Tongue (tissue), 3 donors: ENCODE data around the gene UQCR11. TPM values are rescaled to one million over a fixed set of nuclear protein-coding genes. Genes with fewer than 3 reads are reported as not detected.

Experiments used
- DNase-seq: peaks from one replicate; pipeline ENCODE4 v3.0.0-alpha.2; 2015
- small RNA-seq: library from RNA; depleted of rRNA; stranded (forward); fragments of <200 nt; gene quantifications from one replicate; pipeline ENCODE3, GENCODE V24; 2014; ENCODE audit warnings: low replicate concordance
- total RNA-seq: library from RNA; depleted of rRNA; stranded (reverse); fragments of >200 nt; gene quantifications from one replicate; pipeline ENCODE4 v1.2.3, GENCODE V29; 2014

UQCR11 gene
- total RNA-seq, 1 donor from 2014 or later: 49.0 TPM

DNA sequence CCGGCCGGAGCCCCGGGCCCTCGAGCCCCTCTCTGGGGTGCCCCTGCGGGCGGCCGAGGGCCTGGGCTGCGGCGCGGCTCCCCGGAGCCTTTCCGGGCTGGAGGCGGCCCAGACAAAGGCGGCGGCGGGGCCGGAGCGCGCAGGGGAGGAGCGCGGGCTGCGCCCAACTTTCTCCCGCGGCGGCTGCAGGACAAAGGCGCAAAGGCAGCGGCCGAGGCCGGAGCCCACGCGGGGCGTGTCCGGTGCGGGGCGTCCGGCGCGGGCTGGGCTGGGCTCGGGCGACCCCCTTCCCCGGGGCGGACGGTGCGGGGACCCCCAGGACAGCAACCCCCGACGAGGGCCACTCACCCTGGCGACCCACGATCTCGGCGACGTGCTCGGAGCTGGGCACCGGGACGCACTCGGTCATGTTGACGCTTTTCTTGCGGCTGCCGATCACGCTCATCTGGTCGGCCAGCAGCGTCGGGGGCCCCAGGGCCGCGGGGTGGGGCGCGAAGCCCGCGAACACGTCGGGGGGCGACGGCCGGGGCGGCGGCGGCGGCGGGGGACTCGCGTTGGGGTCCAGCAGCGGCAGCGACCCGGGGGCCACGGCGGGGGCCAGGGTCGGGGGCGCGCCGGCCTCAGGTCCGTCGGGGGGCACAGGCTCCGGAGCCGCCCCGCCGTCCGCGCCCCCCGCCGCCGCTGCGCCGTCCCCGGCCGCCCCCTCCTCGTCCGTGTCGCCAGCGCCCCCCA, 38.0 kb downstream of the UQCR11 start:
- no peak for DNase-seq

DNA sequence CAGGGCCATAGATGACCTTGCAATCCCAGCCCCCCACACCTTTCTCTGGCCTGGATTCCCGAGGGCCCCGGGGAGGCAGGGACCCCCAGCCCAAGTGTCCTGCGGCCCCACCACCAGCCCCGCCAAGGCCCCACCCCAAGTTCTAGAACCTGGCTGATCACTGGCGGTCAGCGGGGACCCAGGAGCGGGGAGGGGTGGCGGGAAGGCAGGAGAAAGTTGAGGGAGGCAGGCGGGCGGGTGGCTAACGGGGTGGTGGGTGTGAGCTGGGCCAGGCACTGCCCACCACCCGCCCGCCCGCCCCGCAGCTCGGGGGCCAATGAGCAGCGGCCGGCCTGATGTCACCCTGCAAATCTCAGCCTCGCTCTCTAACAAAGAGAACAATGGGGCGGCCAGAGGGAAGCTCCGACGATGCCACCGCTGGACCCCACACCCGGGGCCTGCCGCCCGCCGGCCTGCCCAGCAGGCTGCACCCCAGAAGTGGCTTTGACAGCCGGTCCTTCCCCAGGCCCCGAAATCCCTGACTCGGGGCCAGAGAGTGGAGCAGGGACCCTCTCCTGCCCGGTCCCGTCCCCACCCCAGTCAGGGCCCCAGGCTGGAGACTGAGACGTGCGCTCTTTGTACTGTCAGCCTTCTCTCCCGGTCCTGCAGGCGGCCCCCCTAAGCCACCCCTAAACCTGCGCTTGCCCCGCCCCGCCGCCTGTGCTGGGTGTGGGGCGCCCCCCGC, 38.7 kb downstream of the UQCR11 start:
- DNase-seq: peak; percentile 94

DNA sequence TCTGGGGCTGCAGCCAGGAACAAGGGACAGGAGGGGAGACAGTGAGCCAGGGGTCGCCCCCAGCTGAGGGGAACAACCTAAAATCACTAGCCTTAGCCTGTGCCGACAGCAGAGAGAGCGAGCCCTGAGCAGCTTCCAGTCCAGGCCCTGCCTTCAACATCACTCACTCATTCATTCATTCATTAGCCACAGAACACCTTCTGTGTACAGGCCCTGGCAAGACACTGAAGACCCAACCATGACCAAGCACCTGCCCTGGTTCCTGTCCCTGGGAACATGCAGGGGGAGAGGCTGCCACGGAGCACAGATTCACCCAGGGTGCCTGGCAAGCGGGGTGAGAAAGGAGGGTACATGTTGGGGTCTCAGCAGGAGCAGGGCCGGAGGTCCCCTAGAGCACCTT, 42.0 kb downstream of the UQCR11 start:
- DNase-seq: no peak

DNA sequence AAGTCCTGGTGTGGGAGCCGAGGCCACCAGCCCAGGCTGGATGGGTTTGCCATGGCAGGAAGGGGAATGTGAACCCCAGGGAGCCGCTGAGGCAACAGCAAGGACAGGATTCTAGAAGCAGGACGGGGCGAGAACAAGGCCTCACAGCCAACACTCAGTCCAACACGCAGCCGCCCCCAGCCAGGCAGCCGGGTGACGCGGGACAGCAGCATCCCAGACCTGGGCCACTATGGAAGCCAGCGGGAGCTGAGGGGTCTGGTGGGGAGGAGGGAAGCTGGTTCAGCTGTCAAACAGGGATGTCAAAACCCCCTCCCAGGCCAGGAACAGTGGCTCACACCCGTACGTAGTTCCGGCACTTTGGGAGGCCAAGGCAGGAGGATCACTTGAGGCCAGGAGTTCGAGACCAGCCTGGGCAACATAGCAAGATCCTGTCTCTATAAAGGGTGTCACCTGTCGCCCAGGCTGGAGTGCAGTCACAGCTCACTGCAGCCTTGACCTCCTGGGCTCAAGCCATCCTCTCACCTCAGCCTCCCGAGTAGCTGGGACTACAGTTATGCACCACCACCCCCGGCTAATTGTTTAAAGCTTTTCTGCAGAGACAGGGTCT, 43.9 kb downstream of the UQCR11 start:
- DNase-seq: no peak

DNA sequence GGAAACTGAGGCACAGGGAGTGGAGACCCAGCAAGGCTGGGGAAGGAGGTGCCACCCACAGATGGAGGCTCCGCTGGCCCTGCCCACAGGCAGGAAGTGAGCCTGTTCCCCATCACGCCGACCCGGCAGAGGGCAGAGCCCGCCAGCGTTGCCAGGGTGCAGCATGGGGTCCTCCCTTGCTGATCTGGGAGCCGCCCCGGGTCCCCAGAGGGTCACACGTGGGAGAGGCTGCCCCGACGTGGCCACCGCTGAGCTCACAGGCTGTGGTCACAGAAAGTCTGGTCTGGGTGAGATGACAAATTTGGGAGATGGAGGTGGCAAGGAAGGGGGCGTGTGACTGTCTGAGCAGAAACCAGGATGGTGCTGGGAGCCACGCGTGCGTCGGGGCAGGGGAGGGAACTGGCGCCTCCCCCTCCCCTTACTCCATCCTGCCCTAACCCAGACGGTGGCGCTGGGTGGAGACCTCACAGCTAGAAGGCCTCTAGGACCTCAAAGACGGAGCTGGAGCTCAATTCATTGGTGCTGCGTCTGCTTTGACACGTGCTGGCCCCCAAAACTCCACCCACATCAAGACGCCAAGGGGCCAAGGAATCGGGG, 44.9 kb downstream of the UQCR11 start:
- no peak for DNase-seq

DNA sequence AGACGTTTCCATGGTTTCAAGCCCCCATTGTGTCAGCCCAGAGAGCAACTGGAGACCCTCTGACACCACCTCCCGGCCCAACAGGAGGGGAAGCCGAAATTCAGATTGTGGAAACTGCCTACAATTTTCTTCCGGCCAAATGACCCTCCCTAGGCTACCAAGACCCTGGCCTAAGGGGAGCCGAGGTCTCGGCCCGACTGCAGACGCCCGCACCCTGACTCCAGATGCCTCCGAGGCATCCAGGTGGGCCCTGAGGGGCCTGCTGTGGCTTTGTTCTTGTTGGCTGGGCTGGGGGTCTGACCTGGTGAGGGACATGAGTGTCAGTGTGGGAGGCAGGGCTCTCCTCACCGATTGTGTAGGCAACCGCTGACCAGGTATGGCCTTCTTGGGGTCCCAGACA, 46.7 kb downstream of the UQCR11 start:
- DNase-seq: no peak

DNA sequence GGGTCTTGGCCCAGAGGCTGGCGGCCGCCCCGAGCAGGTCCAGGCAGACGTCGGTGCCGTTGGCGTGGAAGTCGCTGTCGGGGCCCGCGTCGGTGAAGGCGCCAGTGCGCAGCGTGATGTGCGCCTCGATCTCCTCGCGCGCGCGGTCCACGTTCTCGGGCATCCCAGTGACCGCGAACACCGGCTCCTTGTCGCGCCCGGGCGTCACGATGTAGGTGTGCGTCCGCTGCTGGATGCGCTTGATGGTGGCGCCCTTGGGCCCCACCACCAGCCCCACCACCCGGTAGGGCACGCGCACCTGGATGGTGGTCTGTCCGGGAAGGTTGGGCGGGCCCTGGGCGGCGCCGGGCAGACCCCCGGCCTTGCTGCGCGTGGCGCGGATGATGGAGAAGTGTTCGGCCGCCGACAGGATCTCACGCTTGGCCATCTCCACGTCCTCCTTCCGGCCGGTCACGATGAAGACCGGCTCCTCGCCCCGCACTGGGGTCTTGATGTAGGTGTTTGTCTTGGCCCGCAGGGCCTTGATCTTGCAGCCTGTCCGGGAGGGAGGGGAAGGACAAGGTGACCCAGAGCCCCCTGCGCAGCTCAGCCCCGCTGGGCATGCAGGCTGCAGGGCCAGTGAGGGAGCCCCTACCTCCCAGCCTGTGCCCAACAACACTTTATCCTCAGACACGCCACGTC, 48.7 kb downstream of the UQCR11 start:
- DNase-seq: no peak

DNA sequence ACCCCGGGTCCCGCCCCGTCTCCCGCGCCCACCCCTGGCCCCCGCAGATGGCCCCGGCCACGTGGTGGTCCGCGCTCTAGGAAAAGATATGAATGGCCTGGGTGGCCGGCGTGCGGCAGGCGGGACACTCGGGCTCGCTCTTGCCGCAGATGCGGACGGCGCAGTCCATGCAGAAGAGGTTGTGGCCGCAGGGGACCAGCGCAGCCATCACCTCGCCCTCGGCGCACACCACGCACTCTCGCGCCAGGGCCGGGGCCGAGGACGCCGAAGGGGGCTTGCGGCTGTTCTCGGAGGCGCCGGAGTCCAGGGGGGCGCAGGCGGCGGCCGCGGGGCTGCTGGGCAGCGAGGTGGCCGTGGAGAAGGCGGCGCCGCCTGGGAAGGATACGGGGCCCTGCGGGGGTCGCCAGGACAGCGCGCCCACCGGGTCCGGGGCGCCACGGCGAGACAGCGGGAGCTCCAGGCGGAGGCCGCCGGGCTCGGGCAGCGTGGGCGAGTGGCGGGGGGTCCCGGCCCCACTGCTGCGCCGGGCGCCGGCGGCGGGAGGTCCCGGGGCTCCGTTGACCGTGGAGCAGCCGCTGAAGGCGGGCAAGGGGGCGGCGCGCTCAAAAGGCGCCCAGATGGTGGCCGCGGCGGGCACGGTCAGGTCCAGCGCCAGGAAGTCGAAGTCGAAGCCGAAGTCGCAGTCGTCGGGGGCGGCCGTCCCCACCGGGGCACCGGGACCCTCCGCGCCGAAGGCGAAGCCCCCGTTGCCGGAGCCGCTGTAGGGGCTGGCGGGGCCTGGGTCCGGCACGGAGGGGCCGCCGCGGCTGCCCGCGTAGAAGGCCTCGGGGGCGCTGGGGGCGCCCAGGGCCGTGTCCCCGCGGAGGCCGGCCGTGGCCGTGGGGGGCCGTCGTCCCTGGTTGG, 49.5 kb downstream of the UQCR11 start:
- no peak for DNase-seq

DNA sequence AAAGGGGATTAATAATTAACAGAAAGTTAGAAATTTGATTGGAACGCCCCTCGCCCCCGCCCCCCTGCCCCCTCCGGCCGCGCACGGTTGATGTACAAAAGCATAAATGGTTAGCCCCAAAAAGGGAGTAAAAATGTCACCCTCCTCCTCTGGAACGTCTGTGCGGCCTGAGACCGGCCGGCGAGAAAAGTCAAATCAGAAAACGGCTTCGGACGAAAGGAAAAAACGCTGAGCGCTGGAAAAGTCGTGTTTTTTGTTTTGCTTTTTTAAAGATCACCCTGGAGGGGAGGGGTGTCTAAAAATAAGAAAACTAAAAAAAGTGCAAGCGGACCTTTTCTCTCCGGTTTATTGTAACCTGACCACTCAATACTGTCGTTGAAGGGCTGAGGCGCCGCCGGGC, 50.3 kb downstream of the UQCR11 start:
- no peak for DNase-seq

DNA sequence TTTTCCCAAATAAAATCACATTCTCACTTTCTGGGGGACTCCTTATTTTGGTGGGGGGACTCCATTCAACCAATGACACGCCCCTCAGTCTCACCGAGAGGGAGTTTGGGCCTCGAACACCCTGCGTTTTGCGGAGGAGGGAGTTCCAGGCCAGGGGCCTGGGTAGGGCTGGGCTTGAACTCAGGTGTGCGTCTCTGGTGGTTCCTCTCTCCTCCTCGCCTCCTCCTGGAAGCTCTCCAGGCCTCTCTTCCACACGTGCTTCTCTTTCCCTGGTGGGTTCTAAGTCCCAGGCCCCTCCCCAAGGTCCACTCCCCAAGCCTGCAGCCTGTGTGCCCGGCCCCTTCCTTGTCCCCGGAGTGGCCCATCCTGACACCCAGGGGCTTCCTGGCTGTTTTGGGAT, 51.8 kb downstream of the UQCR11 start:
- DNase-seq: no peak

DNA sequence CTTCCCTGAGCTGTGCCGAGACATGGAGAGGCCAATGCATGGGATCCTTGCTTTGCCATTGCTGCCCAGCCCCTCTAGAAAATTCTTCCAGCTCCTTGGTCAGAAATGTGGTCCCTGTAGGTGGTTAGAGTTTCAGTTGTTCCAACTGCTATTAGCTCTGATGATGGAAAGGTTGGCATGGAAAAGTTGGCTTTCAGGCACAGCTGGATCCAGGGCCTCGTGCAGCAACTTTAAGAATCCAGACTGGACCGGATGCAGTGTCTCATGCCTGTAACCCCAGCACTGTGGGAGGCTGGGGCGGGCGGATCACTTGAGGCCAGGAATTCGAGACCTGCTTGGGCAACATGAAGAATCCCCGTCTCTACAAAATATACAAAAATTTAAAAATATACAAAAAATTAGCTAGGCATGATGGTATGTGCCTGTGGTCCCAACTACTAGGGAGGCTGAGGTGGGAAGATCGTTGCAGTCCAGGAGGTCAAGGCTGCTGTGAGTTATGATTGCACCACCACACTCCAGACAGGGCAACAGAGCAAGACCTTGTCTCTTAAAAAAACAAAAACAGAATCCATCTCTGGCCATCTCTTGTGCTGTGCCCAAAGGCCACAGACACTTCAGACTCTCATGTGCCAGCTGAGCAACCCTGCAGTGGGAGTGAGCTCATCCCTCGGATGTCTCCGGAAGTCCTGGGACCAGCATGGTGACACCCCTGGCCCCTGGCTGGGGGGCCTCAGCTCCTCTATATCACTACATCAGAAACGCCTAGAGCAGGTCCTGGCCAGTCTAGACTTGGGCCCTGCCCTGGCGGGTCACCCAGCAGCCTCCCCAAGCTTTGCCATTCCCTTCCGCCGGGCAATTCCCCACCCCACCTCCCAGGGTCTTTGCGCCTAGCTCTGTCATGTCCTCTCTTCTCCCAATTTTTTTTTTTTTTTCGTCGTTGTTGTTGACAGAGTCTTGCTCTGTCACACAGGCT, 53.9 kb downstream of the UQCR11 start:
- no peak for DNase-seq

DNA sequence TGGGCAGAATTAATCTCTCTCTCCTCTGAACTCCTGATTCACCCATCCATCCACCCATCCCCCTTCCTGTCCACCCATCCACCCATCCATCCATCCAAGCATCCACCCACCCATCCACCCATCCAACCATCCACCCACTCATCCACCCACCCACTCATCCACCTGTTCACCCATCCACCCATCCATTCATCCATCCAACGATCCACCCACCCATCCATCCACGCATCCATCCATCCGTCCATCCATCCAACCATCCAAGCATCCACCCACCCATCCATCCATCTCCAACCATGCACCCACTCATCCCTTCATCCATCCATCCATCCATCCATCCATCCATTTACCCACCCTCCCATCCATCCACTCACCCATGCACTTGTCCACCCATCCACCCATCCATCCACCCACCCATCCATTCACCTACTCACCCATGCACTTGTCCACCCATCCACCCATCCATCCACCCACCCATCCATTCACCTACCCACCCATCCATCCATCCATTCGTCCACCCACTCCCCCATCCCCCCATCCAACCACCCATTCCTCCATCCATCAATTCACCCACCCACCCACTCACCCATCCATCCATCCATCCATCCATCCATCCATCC, 55.8 kb downstream of the UQCR11 start:
- DNase-seq: no peak

Small RNAs within 50 kb of the gene (small RNA-seq; reads per million reads assigned to genes)
- gene AC005943.2 (not detected), gene RN7SL477P (not detected), gene RNU6-1223P (not detected)

Other genes with a start within 250 kb of the UQCR11 start
- gene NDUFS7, start 221.6 kb downstream of the UQCR11 start, total RNA-seq: 90.7 TPM
- 102 TPM for gene GAMT, start 203.9 kb downstream of the UQCR11 start, total RNA-seq
- 55.9 TPM for gene DAZAP1, start 197.9 kb downstream of the UQCR11 start, total RNA-seq
- gene RPS15, start 167.1 kb downstream of the UQCR11 start, total RNA-seq: 585 TPM
- 1.5 TPM for gene APC2, start 155.3 kb downstream of the UQCR11 start, total RNA-seq
- gene C19orf25, start 126.2 kb downstream of the UQCR11 start, total RNA-seq: 14.6 TPM
- gene PCSK4, start 115.1 kb downstream of the UQCR11 start, total RNA-seq: 1.0 TPM
- 4.2 TPM for gene REEP6, start 114.3 kb downstream of the UQCR11 start, total RNA-seq
- gene ADAMTSL5, start 92.4 kb downstream of the UQCR11 start, total RNA-seq: 9.0 TPM
- gene PLK5, start 81.4 kb downstream of the UQCR11 start, total RNA-seq: 0.51 TPM
- gene MEX3D, start 37.1 kb downstream of the UQCR11 start, total RNA-seq: 27.3 TPM
- 88.9 TPM for gene MBD3, start 12.6 kb downstream of the UQCR11 start, total RNA-seq
- gene TCF3, start 47.2 kb upstream of the UQCR11 start, total RNA-seq: 85.2 TPM
- not detected for gene ONECUT3, start 148.0 kb upstream of the UQCR11 start, total RNA-seq
- gene ATP8B3, start 206.8 kb upstream of the UQCR11 start, total RNA-seq: 1.9 TPM
- gene REXO1, start 243.0 kb upstream of the UQCR11 start, total RNA-seq: 11.2 TPM